ENCODE data around the gene NPBWR2.

DNA sequence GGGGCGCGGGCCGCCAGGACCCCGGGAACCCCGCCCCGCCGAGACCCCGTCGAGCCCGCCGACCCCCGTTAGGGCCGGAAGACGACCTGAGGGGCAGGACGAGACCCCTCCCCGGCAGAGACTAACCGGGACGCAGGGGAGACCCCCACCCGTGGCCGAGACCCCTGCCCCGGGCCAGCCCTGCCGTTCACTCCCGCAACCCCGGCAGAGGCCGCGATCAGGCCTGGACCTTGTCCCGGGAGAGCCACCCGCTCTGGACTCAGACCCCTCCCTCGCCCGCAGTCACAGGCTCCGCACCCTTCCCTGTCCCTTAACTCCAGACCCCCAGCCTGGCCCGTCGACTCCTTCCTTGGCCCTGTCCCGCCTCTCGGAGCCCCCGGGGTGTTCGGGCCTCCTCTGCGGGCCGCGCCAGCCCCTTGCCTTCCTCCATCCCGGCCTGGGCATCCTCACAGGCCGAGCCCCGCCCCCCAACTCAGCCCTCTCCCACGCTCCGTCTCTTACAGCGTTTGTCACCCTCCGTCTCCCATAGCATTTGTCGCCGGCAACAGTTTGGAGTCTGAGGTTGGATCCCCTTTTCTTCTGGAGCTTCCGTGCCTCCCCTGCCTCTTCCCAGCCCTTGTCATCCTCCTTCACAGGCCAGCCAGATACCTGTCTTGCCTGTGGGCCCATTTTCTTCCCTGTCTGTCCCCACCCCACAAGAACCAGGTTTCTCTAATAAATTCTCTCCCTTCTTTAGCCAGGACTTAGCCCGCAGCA lies 43.8 kb downstream of the NPBWR2 start:
- TF ChIP-seq TCF7L2 (IDR thresholded peaks at IDR 0.05; ENCODE audit: low read depth, low read length) (no peak), SIN3A (IDR thresholded peaks at IDR 0.05; ENCODE audit: borderline replicate concordance, insufficient read depth, low read depth, low read length) (no peak)
- TF ChIP-seq, protein P1, sequence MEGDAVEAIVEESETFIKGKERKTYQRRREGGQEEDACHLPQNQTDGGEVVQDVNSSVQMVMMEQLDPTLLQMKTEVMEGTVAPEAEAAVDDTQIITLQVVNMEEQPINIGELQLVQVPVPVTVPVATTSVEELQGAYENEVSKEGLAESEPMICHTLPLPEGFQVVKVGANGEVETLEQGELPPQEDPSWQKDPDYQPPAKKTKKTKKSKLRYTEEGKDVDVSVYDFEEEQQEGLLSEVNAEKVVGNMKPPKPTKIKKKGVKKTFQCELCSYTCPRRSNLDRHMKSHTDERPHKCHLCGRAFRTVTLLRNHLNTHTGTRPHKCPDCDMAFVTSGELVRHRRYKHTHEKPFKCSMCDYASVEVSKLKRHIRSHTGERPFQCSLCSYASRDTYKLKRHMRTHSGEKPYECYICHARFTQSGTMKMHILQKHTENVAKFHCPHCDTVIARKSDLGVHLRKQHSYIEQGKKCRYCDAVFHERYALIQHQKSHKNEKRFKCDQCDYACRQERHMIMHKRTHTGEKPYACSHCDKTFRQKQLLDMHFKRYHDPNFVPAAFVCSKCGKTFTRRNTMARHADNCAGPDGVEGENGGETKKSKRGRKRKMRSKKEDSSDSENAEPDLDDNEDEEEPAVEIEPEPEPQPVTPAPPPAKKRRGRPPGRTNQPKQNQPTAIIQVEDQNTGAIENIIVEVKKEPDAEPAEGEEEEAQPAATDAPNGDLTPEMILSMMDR (IDR thresholded peaks at IDR 0.05) = no peak
- TF ChIP-seq, protein P2, sequence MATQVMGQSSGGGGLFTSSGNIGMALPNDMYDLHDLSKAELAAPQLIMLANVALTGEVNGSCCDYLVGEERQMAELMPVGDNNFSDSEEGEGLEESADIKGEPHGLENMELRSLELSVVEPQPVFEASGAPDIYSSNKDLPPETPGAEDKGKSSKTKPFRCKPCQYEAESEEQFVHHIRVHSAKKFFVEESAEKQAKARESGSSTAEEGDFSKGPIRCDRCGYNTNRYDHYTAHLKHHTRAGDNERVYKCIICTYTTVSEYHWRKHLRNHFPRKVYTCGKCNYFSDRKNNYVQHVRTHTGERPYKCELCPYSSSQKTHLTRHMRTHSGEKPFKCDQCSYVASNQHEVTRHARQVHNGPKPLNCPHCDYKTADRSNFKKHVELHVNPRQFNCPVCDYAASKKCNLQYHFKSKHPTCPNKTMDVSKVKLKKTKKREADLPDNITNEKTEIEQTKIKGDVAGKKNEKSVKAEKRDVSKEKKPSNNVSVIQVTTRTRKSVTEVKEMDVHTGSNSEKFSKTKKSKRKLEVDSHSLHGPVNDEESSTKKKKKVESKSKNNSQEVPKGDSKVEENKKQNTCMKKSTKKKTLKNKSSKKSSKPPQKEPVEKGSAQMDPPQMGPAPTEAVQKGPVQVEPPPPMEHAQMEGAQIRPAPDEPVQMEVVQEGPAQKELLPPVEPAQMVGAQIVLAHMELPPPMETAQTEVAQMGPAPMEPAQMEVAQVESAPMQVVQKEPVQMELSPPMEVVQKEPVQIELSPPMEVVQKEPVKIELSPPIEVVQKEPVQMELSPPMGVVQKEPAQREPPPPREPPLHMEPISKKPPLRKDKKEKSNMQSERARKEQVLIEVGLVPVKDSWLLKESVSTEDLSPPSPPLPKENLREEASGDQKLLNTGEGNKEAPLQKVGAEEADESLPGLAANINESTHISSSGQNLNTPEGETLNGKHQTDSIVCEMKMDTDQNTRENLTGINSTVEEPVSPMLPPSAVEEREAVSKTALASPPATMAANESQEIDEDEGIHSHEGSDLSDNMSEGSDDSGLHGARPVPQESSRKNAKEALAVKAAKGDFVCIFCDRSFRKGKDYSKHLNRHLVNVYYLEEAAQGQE (IDR thresholded peaks at IDR 0.05; ENCODE audit: insufficient read depth in 1 of 2, low read depth in 2 of 2, low read length in 1 of 2) = no peak
